Left lung (tissue), 10 donors: ENCODE results near the gene PLA2G15. TPM values are rescaled to one million over a fixed set of nuclear protein-coding genes. Genes with fewer than 3 reads are reported as not detected.

Experiments
- ATAC-seq: fragments of 200-7000 bp; cut with Tn5 transposase; one replicate; pipeline ENCODE4 v1.9.1; 2020; ENCODE audit warnings: moderate library complexity
- DNase-seq, 4 donors: peaks; one replicate each; pipeline ENCODE4 v3.0.0-alpha.2; 2013 to 2020
- H3K27ac ChIP-seq, 2 donors: fragments of 200-600 bp; sonication (generic) in 1 of 2; one replicate each; pipeline versions ENCODE4 v1.5.0 to v1.8.0; 2020 to 2021
- H3K27me3 ChIP-seq, 2 donors: fragments of 200-600 bp; sonication (generic) in 1 of 2; one replicate each; pipeline versions ENCODE4 v1.5.0 to v1.8.0; 2020 to 2021
- H3K36me3 ChIP-seq, 2 donors: fragments of 200-600 bp; sonication (generic) in 1 of 2; one replicate each; pipeline versions ENCODE4 v1.5.0 to v1.8.0; 2020 to 2021
- H3K4me1 ChIP-seq, 2 donors: fragments of 200-600 bp; one replicate each; pipeline ENCODE4 v1.8.0; 2021
- H3K4me3 ChIP-seq, 2 donors: fragments of 200-600 bp; sonication (generic) in 1 of 2; one replicate each; pipeline versions ENCODE4 v1.5.0 to v1.8.0; 2020 to 2021; ENCODE audit warnings: mild to moderate bottlenecking in 1 of 2
- H3K9me3 ChIP-seq, 2 donors: fragments of 200-600 bp; sonication (generic) in 1 of 2; one replicate each; pipeline versions ENCODE4 v1.5.0 to v1.8.0; 2020 to 2021
- CTCF ChIP-seq, 2 donors: fragments of 200-600 bp; sonication (generic) in 1 of 2; IDR thresholded peaks; one replicate each; pipeline versions ENCODE4 v1.5.0 to v1.8.0; 2021; ENCODE audit warnings: antibody characterized with exemption in 2 of 2
- intact Hi-C, 2 donors: fragments of 100-400 bp; cut with DNase I; formaldehyde crosslinking; loops; one replicate each; pipeline versions ENCODE4 v1.11.2 to v1.14.2; 2022
- polyA plus RNA-seq, 6 donors: library from polyadenylated mRNA; unstranded; fragments of 120-200 nt; gene quantifications; one replicate each; pipeline ENCODE4 v1.2.1, GENCODE V29; 2013; ENCODE audit not compliant: insufficient read length in 6 of 6
- total RNA-seq, 2 donors: library from RNA; stranded (reverse); fragmentation: NEBNext Ultra II Directional; extraction: Animal tissue kit (Norgen Biotek cat#: 25700); gene quantifications; one replicate each; pipeline ENCODE4 v1.2.1, GENCODE V29; 2021
- donor health status: DM: no; HTN: yes; CAD: no.
- donor health status: DM: no; HTN: no; CAD: no.

Gene PLA2G15
- total and polyA plus RNA-seq, 8 donors: 10.9 to 35.1 (median 12.3) TPM

DNA sequence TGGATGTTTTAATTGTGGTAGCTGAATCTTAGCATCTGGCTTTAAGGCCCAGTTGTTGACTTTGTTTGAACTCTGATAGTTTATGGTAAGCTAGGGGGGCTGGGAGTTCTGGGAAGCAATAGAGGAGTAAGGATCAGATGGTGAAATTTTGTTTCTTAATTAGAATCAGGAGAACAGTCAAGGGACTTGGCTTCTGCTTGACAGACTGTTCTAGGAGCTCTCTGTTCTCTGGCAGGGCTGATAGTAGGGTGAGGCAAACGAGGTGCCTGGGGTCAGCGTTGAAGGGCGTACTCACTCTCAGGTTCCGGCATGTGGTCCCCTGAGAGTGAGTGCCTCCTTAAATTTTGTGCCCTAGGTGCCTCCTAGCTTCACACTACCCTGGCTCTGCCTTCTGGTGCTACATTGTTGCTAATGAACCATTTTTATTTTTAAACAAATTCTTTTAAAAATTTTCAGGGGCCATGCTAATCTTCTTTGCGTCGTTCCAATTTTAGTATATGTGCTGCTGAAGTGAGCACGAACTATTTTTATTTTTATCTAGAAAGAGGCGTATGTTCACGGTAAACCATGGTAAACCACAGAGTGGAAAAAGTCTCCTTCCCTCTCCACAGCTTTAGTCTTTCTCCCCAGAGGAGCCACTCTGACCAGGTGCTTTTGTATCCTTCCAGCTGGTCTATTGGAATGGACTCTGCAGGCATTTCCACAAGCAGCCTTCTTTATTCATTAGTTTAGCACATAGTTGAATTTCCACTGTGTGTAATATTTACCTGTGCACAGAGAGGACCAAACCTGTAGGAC is 38.8 kb downstream of the PLA2G15 start:
- no peak for ATAC-seq
- intact Hi-C loops: no loop called here

DNA sequence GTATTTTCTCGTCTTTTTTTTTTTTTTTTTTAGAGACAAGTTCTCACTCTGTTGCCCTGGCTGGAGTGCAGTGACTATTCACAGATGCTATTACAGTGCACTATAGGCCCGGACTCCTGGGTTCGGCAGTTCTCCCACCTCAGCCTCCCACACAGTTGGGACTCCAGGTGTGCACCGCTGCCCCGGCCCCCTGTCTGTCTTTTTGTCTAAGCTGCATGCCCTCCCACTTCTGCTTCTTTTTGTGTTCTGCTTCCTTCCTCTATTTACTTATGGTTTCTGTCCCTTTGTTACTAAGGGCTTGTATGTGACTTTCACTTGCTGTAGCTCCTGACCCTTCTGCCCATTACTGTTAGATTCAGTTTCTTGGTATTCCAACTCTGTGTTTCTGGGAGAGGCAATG is 39.7 kb downstream of the PLA2G15 start:
- no peak for TF ChIP-seq CTCF (IDR thresholded peaks at IDR 0.05)
- peak; percentile 31 for ATAC-seq
- intact Hi-C loops: no loop called here
- H3K27ac ChIP-seq: peak overlapping the region; percentile 60 to 81
- peaks cover 0 to 28% of the 10 kb centered on the region in 2 donors for H3K36me3 ChIP-seq
- no peaks in the 10 kb centered on the region for H3K27me3 ChIP-seq
- H3K9me3 ChIP-seq: no peaks in the 10 kb centered on the region
- no peak overlapping the region for H3K4me3 ChIP-seq
- peaks cover 12 to 68% of the 10 kb centered on the region in 2 donors for H3K4me1 ChIP-seq
- no peak for DNase-seq

More for the DNA sequence above, 38.8 kb downstream of the PLA2G15 start:
- Histone ChIP-seq H3K4me1 (peaks cover 10 to 60% of the 10 kb centered on the region in 2 donors), H3K9me3 (no peaks in the 10 kb centered on the region), H3K27me3 (no peaks in the 10 kb centered on the region), H3K36me3 (peaks cover 0 to 30% of the 10 kb centered on the region in 2 donors), H3K4me3 (no peak overlapping the region), H3K27ac (peak overlapping the region; percentile 11 to 81)
- no peak for TF ChIP-seq CTCF (IDR thresholded peaks at IDR 0.05)
- no peak for DNase-seq

GRCh38 chr16:68285683-68286082 is 40.5 kb downstream of the PLA2G15 start:
- no peak for DNase-seq
- no peaks in the 10 kb centered on the region for H3K27me3 ChIP-seq
- H3K4me3 ChIP-seq: no peak overlapping the region
- intact Hi-C loops: no loop called here
- peak overlapping the region; percentile 60 to 81 for H3K27ac ChIP-seq
- H3K36me3 ChIP-seq: peaks cover 0 to 32% of the 10 kb centered on the region in 2 donors
- no peak for ATAC-seq
- no peak for TF ChIP-seq CTCF (IDR thresholded peaks at IDR 0.05)
- H3K4me1 ChIP-seq: peaks cover 13 to 68% of the 10 kb centered on the region in 2 donors
- no peaks in the 10 kb centered on the region for H3K9me3 ChIP-seq

GRCh38 chr16:68286153-68287074 is 41.2 kb downstream of the PLA2G15 start:
- no peak for DNase-seq
- peak overlapping the region in 1 of 2 donors; percentile 81 for H3K27ac ChIP-seq
- no peaks in the 10 kb centered on the region for H3K27me3 ChIP-seq
- peaks cover 0 to 39% of the 10 kb centered on the region in 2 donors for H3K36me3 ChIP-seq
- ATAC-seq: no peak
- peaks cover 13 to 68% of the 10 kb centered on the region in 2 donors for H3K4me1 ChIP-seq
- TF ChIP-seq CTCF (IDR thresholded peaks at IDR 0.05): no peak
- intact Hi-C loops: no loop called here
- H3K4me3 ChIP-seq: no peak overlapping the region
- no peaks in the 10 kb centered on the region for H3K9me3 ChIP-seq
